ENCODE data around the gene TPPP. TPM values are rescaled to one million over a fixed set of nuclear protein-coding genes. Genes with fewer than 3 reads are reported as not detected.

TPPP gene
- total RNA-seq, 1 donor: 0.84 TPM

DNA sequence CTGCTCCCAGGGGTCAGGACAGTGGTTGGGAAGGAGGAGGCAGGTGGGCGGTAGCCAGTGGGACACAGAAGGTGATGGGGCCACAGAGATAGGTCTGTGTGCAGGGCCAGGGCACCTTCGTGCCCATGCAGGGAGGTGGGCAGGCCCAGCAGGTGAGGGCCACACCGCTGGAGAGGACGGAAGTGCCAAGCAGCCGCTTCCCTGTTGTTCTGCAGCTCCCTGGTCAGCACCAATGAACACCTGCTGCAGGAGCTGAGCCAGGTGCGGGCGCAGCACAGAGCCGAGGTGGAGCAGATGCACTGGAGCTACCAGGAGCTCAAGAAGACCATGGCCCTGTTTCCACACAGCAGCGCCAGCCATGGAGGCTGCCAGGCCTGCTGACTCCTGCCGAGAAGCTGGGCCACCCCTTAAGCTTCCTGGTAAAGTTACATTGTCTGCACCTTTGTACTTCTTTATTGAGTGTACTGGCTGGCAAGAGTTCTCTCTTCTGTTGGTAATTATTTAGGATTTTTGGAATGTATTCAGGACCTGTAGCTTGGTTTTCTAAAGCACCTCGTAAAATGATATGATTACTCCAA is 40.3 kb downstream of the TPPP start:
- no peak overlapping the region for H3K4me3 ChIP-seq (ENCODE audit: low read length)
- H3K27me3 ChIP-seq (ENCODE audit: insufficient read depth, low read length): no peaks in the 10 kb centered on the region
- H3K4me1 ChIP-seq (ENCODE audit: insufficient read depth, low read length): no peaks in the 10 kb centered on the region
- no peaks in the 10 kb centered on the region for H3K9me3 ChIP-seq (ENCODE audit: low read depth, low read length)

DNA sequence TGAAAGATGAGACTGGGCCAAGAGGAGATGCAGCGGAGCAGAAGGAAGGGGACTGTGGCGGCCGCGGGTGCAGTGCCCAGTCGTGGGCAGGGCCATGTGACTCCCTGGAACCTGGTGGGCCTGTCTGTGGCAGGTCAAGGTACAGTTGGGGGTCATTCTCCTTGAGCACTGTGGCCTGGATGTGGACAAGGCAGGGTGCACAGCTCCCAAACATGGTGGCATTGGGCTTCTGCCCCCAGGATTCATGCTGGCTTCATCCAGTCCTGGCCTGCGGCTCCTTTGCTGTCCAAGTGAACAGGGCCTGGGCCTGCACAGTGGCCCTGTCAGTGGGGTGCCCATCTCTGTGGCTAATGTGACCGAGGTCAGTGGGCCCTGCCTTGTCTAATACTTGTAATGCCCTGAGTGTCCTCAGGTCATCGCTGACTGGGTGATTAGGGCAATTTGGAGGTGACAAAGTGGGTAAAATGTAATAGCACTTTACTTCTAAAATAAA is 41.1 kb downstream of the TPPP start:
- Histone ChIP-seq H3K9me3 (ENCODE audit: low read depth, low read length) (no peaks in the 10 kb centered on the region), H3K4me1 (ENCODE audit: insufficient read depth, low read length) (no peaks in the 10 kb centered on the region), H3K27me3 (ENCODE audit: insufficient read depth, low read length) (no peaks in the 10 kb centered on the region), H3K4me3 (ENCODE audit: low read length) (no peak overlapping the region)

DNA sequence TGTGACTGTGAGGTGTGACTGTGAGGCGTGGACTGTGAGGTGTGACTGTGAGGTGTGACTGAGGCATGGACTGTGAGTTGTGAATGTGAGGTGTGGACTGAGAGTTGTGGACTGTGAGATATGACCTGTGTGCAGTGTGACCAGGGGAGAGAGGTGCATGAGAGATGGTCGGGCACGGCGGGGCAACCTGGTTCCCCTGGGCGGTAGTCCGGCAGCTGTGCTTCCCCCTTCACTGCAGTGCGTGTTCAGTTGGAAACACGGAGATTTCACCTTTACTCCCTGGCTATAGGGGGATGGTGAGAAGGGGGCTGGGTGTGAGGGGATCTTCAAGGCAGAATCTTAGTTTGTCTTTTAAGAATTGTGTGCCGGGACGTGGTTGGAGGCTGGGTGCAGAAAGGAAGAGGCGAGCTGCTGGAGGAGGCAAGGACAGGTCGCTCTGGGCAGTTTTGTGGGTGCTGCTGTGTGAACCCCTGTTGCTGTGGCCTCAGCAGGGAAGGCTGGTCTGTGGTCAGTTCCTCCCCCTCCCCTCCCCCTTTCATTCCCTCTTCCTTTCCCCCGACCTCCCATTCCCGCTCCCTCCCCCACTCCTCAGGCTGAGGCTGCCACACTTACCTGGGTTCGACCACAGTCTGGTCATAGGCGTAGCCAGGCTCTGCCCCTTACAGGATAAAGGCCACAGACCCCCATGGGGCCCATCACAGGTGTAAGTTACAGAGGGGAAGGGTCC is 41.7 kb downstream of the TPPP start:
- no peaks in the 10 kb centered on the region for H3K9me3 ChIP-seq (ENCODE audit: low read depth, low read length)
- H3K4me1 ChIP-seq (ENCODE audit: insufficient read depth, low read length): no peaks in the 10 kb centered on the region
- H3K4me3 ChIP-seq (ENCODE audit: low read length): no peak overlapping the region
- H3K27me3 ChIP-seq (ENCODE audit: insufficient read depth, low read length): no peaks in the 10 kb centered on the region

DNA sequence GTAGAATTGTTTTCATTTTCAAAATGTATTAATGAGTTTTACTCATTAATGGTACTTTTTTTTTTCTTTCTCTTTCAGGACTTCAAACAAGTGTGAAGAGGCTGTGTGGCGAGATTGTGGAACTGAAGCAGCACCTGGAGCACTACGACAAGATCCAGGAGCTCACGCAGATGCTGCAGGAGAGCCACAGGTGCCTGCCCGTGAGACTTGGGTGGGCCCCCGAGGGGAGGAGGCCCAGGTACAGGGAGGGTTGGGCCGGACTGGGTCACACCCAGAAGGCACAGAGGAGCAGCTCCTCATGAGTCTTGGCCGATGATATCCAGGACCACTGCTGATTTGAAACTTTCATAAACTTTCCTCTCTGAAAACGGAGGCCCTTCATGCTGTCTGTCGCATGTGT is 45.4 kb downstream of the TPPP start:
- Histone ChIP-seq H3K9me3 (ENCODE audit: low read depth, low read length) (no peaks in the 10 kb centered on the region), H3K4me1 (ENCODE audit: insufficient read depth, low read length) (no peaks in the 10 kb centered on the region), H3K4me3 (ENCODE audit: low read length) (no peak overlapping the region), H3K27me3 (ENCODE audit: insufficient read depth, low read length) (no peaks in the 10 kb centered on the region)

DNA sequence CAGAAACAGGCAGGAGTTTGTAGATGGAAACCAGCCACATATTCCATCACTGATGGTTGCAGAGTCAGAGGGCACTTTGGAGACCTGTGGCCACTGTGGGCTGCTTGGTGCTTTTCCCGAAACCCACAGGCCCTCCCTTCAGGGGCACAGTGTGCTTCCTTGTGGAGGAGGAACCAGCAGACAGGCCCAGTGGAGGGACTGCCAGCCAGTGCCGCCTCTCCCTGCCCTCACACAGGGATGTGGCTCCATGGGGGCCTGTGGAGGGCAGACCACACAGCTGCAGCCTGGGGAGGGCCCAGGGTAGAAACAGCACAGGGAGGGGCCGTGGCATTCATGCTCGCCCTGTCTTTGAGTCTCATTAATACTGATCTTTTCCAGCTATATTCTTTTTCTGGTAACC is 45.8 kb downstream of the TPPP start:
- Histone ChIP-seq H3K4me3 (ENCODE audit: low read length) (no peak overlapping the region), H3K4me1 (ENCODE audit: insufficient read depth, low read length) (no peaks in the 10 kb centered on the region), H3K9me3 (ENCODE audit: low read depth, low read length) (no peaks in the 10 kb centered on the region), H3K27me3 (ENCODE audit: insufficient read depth, low read length) (no peaks in the 10 kb centered on the region)

GRCh38 chr5:646396-647201 is 46.6 kb downstream of the TPPP start:
- Histone ChIP-seq H3K4me3 (ENCODE audit: low read length) (no peak overlapping the region), H3K27me3 (ENCODE audit: insufficient read depth, low read length) (no peaks in the 10 kb centered on the region), H3K4me1 (ENCODE audit: insufficient read depth, low read length) (no peaks in the 10 kb centered on the region), H3K9me3 (ENCODE audit: low read depth, low read length) (no peaks in the 10 kb centered on the region)

DNA sequence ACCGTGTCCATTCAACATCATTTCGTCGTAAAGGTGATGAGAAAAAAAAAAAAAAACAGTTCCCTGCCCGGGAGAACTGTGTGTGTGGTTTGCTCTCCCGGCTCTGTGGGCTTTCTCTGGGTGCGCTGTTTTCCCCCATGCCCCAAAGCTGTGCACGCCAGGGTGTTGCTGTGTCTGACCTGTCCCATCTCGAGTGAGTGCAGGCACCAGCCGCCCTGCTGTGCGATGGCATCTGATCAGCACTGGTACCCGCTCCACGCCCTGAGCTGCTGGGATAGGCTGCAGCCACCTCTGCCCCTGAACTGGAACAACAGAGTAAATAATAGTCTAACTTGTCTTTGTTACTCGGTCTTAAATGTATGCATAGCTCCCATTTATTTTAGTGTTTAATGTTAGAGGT is 47.7 kb downstream of the TPPP start:
- Histone ChIP-seq H3K27me3 (ENCODE audit: insufficient read depth, low read length) (no peaks in the 10 kb centered on the region), H3K4me1 (ENCODE audit: insufficient read depth, low read length) (no peaks in the 10 kb centered on the region), H3K4me3 (ENCODE audit: low read length) (no peak overlapping the region), H3K9me3 (ENCODE audit: low read depth, low read length) (no peaks in the 10 kb centered on the region)

- no peaks in the 10 kb centered on the region for H3K4me1 ChIP-seq (ENCODE audit: insufficient read depth, low read length)
- no peaks in the 10 kb centered on the region for H3K27me3 ChIP-seq (ENCODE audit: insufficient read depth, low read length)
- H3K9me3 ChIP-seq (ENCODE audit: low read depth, low read length): no peaks in the 10 kb centered on the region
- no peak overlapping the region for H3K4me3 ChIP-seq (ENCODE audit: low read length)
Measured at GRCh38 chr5:644971-645370, 48.2 kb downstream of the TPPP start.

GRCh38 chr5:644509-644908 is 48.6 kb downstream of the TPPP start:
- H3K4me1 ChIP-seq (ENCODE audit: insufficient read depth, low read length): no peaks in the 10 kb centered on the region
- no peaks in the 10 kb centered on the region for H3K9me3 ChIP-seq (ENCODE audit: low read depth, low read length)
- H3K4me3 ChIP-seq (ENCODE audit: low read length): no peak overlapping the region
- H3K27me3 ChIP-seq (ENCODE audit: insufficient read depth, low read length): no peaks in the 10 kb centered on the region

DNA sequence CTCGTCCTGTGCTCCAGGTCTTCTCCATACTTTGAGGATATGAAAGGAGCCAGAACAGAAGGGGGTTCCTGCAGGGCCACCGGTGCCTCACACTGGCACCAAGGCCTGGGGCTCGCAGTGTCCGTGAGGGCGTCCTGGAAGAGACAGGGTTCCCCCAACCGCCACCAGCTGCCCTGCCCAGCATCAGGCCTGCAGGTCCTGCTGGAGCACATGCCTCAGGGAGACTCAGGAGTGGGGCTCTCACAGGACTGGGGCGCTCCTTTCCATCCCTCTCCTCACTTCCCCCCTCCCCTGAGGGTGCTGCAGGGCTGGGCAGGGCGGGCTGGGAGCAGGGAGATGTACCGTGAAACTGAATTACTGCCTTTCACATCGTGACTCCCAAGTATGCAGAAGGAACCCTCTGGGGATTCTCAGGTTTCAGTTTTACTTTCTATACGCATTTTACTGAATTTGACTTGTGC is 49.3 kb downstream of the TPPP start:
- Histone ChIP-seq H3K27me3 (ENCODE audit: insufficient read depth, low read length) (no peaks in the 10 kb centered on the region), H3K4me3 (ENCODE audit: low read length) (no peak overlapping the region), H3K4me1 (ENCODE audit: insufficient read depth, low read length) (no peaks in the 10 kb centered on the region), H3K9me3 (ENCODE audit: low read depth, low read length) (no peaks in the 10 kb centered on the region)

DNA sequence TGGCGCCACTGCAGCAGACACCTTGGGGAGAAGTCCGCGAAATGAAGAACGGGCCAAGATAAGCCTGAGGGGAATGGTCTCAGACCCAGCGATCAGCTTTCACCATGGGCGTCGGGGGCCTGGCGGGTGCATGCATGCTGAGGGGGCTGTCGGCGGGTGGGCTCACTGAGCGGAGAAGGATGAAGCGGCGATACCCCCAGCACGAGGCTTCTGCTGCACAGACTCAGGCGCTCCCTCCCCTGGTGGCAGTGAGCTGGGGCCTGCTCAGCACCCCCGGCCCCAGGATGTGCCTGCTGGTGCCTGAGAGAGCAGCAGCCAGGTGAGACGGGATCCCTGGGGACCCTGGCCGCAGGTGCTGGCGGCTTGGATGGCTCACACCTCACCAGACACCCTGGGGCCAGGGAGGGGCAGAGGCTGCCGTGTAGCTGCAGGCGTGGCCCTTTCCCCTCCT is 49.8 kb downstream of the TPPP start:
- Histone ChIP-seq H3K4me3 (ENCODE audit: low read length) (no peak overlapping the region), H3K27me3 (ENCODE audit: insufficient read depth, low read length) (no peaks in the 10 kb centered on the region), H3K4me1 (ENCODE audit: insufficient read depth, low read length) (no peaks in the 10 kb centered on the region), H3K9me3 (ENCODE audit: low read depth, low read length) (no peaks in the 10 kb centered on the region)

DNA sequence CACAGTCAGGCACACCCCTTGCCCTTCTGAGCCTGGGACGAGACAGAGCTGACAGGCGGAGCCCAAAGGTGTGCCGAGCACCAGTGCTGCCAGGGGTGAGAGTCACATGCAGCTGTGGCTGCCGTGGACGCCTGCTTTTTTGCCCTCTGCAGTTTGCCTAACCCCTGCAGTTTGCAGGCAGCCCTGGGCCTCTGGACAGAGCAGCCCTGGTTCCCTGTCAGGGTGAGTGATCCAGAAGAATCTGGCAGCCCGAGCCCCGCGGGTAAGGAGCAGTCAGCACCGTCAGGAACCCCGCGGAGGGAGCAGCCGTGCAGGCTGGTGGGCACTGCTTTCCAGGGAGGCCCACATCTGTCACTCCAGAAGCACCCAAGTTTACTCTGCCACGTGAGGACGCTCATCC is 50.7 kb downstream of the TPPP start:
- no peaks in the 10 kb centered on the region for H3K4me1 ChIP-seq (ENCODE audit: insufficient read depth, low read length)
- H3K4me3 ChIP-seq (ENCODE audit: low read length): no peak overlapping the region
- no peaks in the 10 kb centered on the region for H3K27me3 ChIP-seq (ENCODE audit: insufficient read depth, low read length)
- H3K9me3 ChIP-seq (ENCODE audit: low read depth, low read length): no peaks in the 10 kb centered on the region

DNA sequence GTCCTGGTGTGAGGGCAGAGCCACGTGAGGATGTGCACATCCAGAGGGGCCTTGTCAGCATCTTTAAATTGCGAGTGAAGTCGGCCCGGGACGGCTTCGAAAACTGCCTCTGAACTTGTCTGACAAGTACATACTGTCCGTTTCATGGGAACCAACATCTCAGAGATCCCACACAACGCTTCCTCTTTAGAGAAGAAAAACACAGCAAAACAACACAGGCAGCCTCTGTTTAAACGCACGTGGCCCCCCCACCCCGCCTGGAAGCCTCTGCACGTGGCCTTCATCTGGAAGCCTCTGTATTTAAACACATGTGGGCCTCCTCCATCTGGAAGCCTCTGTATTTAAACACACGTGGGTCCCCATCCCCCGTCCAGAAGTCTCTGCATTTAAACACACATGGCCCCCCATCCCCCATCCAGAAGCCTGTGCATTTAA is 51.8 kb downstream of the TPPP start:
- H3K27me3 ChIP-seq (ENCODE audit: insufficient read depth, low read length): no peaks in the 10 kb centered on the region
- no peaks in the 10 kb centered on the region for H3K4me1 ChIP-seq (ENCODE audit: insufficient read depth, low read length)
- H3K4me3 ChIP-seq (ENCODE audit: low read length): no peak overlapping the region
- H3K9me3 ChIP-seq (ENCODE audit: low read depth, low read length): no peaks in the 10 kb centered on the region

- Histone ChIP-seq H3K4me3 (ENCODE audit: low read length) (no peak overlapping the region), H3K27me3 (ENCODE audit: insufficient read depth, low read length) (no peaks in the 10 kb centered on the region), H3K4me1 (ENCODE audit: insufficient read depth, low read length) (no peaks in the 10 kb centered on the region), H3K9me3 (ENCODE audit: low read depth, low read length) (no peaks in the 10 kb centered on the region)
Measured at GRCh38 chr5:640461-641330, 52.5 kb downstream of the TPPP start.
